ENCODE results near the gene VAMP2. TPM values are rescaled to one million over a fixed set of nuclear protein-coding genes. Genes with fewer than 3 reads are reported as not detected.

Gene VAMP2
- total and polyA plus RNA-seq, 9 of the 15 experiments (the other 6 are each of a cell fraction or from before 2014, with no cell fraction given), result 2.3 to 31.8 (median 6.0) TPM

GRCh38 chr17:8209907-8210760 lies 47.4 kb upstream of the VAMP2 start, which contains the start of gene AURKB (continued):
- 0 out of 2 replicates have a peak, but pooled peaks have one; percentile 3 for TF ChIP-seq REST (IDR thresholded peaks at IDR 0.05; ENCODE audit: borderline replicate concordance)
- no peak for TF ChIP-seq REST (CRISPR knock-in tag; IDR thresholded peaks at IDR 0.05; ENCODE audit: low read depth)
- TF ChIP-seq ETS1 (conservative IDR thresholded peaks at IDR 0.05; ENCODE audit: control insufficient read depth, low read depth, low read length), result 0 out of 2 replicates have a peak, but pooled peaks have one; percentile 46
- no peak for TF ChIP-seq ZNF311 (CRISPR knock-in tag; IDR thresholded peaks at IDR 0.05)
- TF ChIP-seq, protein P1, sequence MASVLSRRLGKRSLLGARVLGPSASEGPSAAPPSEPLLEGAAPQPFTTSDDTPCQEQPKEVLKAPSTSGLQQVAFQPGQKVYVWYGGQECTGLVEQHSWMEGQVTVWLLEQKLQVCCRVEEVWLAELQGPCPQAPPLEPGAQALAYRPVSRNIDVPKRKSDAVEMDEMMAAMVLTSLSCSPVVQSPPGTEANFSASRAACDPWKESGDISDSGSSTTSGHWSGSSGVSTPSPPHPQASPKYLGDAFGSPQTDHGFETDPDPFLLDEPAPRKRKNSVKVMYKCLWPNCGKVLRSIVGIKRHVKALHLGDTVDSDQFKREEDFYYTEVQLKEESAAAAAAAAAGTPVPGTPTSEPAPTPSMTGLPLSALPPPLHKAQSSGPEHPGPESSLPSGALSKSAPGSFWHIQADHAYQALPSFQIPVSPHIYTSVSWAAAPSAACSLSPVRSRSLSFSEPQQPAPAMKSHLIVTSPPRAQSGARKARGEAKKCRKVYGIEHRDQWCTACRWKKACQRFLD (CRISPR knock-in tag; IDR thresholded peaks at IDR 0.05), result no peak
- TF ChIP-seq MYBL2 (IDR thresholded peaks at IDR 0.05; ENCODE audit: low read depth), result peak; percentile 98
- TF ChIP-seq MYBL2 (CRISPR knock-in tag; IDR thresholded peaks at IDR 0.05; ENCODE audit: borderline replicate concordance), result peak; percentile 89; the same call in 1 of the 2 replicates
- TF ChIP-seq SMAD3 (CRISPR knock-in tag; conservative IDR thresholded peaks at IDR 0.05), result no peak
- TF ChIP-seq CLOCK (CRISPR knock-in tag; IDR thresholded peaks at IDR 0.05; ENCODE audit: borderline replicate concordance), result no peak
- no peak for TF ChIP-seq ZNF740 (CRISPR knock-in tag; IDR thresholded peaks at IDR 0.05)
- no peak for TF ChIP-seq ZNF740 (tag; IDR thresholded peaks at IDR 0.05)
